HepG2 (cell line): Measurements from ENCODE around the gene EEF1AKMT3. TPM values are rescaled to one million over a fixed set of nuclear protein-coding genes. Genes with fewer than 3 reads are reported as not detected.
A peak's percentile ranks its signal among the peaks of the same experiment; 100 is the strongest.

ENCODE experiments used
- AGO1 ChIP-seq: fragments of 200-400 bp; formaldehyde crosslinking; IDR thresholded peaks from 2 replicates; pipeline ENCODE4 v1.6.1; 2017; ENCODE audit warnings: mild to moderate bottlenecking, low read depth, low read length, moderate library complexity; ENCODE audit not compliant: poor library complexity, severe bottlenecking
- ARHGAP35 ChIP-seq: sonication (generic); formaldehyde crosslinking; IDR thresholded peaks from 2 replicates; pipeline ENCODE4 v1.9.0; 2022; ENCODE audit warnings: mild to moderate bottlenecking, inconsistent platforms, moderate library complexity, missing genetic modification reagents, borderline replicate concordance
- CREM ChIP-seq, 2 experiments: sonication (generic) in 1 of 2; formaldehyde crosslinking in 1 of 2; IDR thresholded peaks; 2 replicates each; pipeline versions ENCODE4 v1.4.0 to v1.6.1; 2016 to 2020; ENCODE audit warnings: antibody characterized with exemption in 1 of 2, mild to moderate bottlenecking in 1 of 2, missing genetic modification reagents in 1 of 2
- HDAC2 ChIP-seq: sonication (generic); formaldehyde crosslinking; IDR thresholded peaks from 2 replicates; pipeline ENCODE4 v1.4.0; 2020; ENCODE audit warnings: missing genetic modification reagents
- KDM4B ChIP-seq: sonication (generic); formaldehyde crosslinking; IDR thresholded peaks from 2 replicates; pipeline ENCODE4 v1.4.0; 2020; ENCODE audit warnings: missing genetic modification reagents
- KDM5A ChIP-seq: fragments of 200-600 bp; sonication (generic); IDR thresholded peaks from 2 replicates; pipeline ENCODE4 v1.7.0; 2018; ENCODE audit warnings: antibody characterized with exemption, mild to moderate bottlenecking, low read length, borderline replicate concordance
- RARA ChIP-seq: IDR thresholded peaks from 2 replicates; pipeline ENCODE4 v1.6.1; 2016; ENCODE audit warnings: missing genetic modification reagents, missing compliant biosample characterization
- RBM22 ChIP-seq: fragments of 200-400 bp; formaldehyde crosslinking; optimal IDR thresholded peaks from 2 replicates; pipeline ENCODE3; 2017; ENCODE audit warnings: mild to moderate bottlenecking, low read length, moderate library complexity
- REXO4 ChIP-seq: sonication (generic); formaldehyde crosslinking; IDR thresholded peaks from 2 replicates; pipeline ENCODE4 v1.8.0; 2022; ENCODE audit warnings: missing genetic modification reagents, mild to moderate bottlenecking, borderline replicate concordance
- RFX1 ChIP-seq: fragments of 450-650 bp; IDR thresholded peaks from 2 replicates; pipeline ENCODE4 v1.6.1; 2017
- SAFB2 ChIP-seq: sonication (generic); formaldehyde crosslinking; IDR thresholded peaks from 2 replicates; pipeline ENCODE4 v1.5.1; 2020; ENCODE audit warnings: missing genetic modification reagents, low read depth, mild to moderate bottlenecking, borderline replicate concordance
- SIN3B ChIP-seq: fragments of 150-350 bp; IDR thresholded peaks from 2 replicates; pipeline ENCODE4 v1.6.1; 2014; ENCODE audit warnings: low read length
- TSC22D2 ChIP-seq: sonication (generic); formaldehyde crosslinking; IDR thresholded peaks from 2 replicates; pipeline ENCODE4 v1.5.1; 2020; ENCODE audit warnings: missing genetic modification reagents, mild to moderate bottlenecking, borderline replicate concordance
- ZFP82 ChIP-seq: sonication (generic); formaldehyde crosslinking; IDR thresholded peaks from 2 replicates; pipeline ENCODE4 v1.5.1; 2020; ENCODE audit warnings: mild to moderate bottlenecking, missing genetic modification reagents, borderline replicate concordance
- ZNF570 ChIP-seq: sonication (generic); formaldehyde crosslinking; IDR thresholded peaks from 2 replicates; pipeline ENCODE4 v1.4.0; 2020; ENCODE audit warnings: mild to moderate bottlenecking, missing genetic modification reagents, borderline replicate concordance
- ZNF703 ChIP-seq: sonication (generic); formaldehyde crosslinking; IDR thresholded peaks from 2 replicates; pipeline ENCODE4 v1.5.1; 2020; ENCODE audit warnings: missing genetic modification reagents, mild to moderate bottlenecking, moderate library complexity, borderline replicate concordance
- polyA plus RNA-seq, 8 experiments: library from polyadenylated mRNA; depleted of rRNA in 3 of 8; stranded (reverse) in 7 of 8; unstranded in 1 of 8; fragments of >200 nt; fragmentation: Illumina TruSeq in 4 of 8; extraction: Trizol in 4 of 8; gene quantifications; 2 replicates each; pipeline versions ENCODE4 v1.2.1 to v1.2.3, GENCODE V29; 2011 to 2016; ENCODE audit warnings: low read depth in 4 of 8, missing spikeins in 1 of 8, mixed read lengths in 1 of 8; ENCODE audit not compliant: insufficient read depth in 1 of 8
- total RNA-seq, 5 experiments: library from RNA; depleted of rRNA; stranded (reverse); fragments of >200 nt; fragmentation: Illumina TruSeq; extraction: Trizol; gene quantifications; 2 replicates each; pipeline ENCODE4 v1.2.3, GENCODE V29; 2016; ENCODE audit warnings: low read depth in 1 of 5
- TF ChIP-seq, protein P1 (sequence below): sonication (generic); formaldehyde crosslinking; conservative IDR thresholded peaks from 2 replicates; pipeline ENCODE4 v1.4.0; 2020; ENCODE audit warnings: missing genetic modification reagents
- TF ChIP-seq, protein P2 (sequence below): sonication (generic); formaldehyde crosslinking; conservative IDR thresholded peaks from 2 replicates; pipeline ENCODE4 v1.8.1; 2023; ENCODE audit warnings: missing genetic modification reagents
- TF ChIP-seq, protein P3 (sequence below): sonication (generic); formaldehyde crosslinking; IDR thresholded peaks from 2 replicates; pipeline ENCODE4 v1.4.0; 2020; ENCODE audit warnings: mild to moderate bottlenecking, missing genetic modification reagents
- TF ChIP-seq, protein P4 (sequence below): sonication (generic); formaldehyde crosslinking; IDR thresholded peaks from 2 replicates; pipeline ENCODE4 v1.5.0; 2020; ENCODE audit warnings: missing genetic modification reagents, mild to moderate bottlenecking, borderline replicate concordance

The EEF1AKMT3 gene
- total and polyA plus RNA-seq, 2 of the 13 experiments (the other 11 are each of a cell fraction or from before 2014, with no cell fraction given) = 4.7 to 11.4 TPM

DNA sequence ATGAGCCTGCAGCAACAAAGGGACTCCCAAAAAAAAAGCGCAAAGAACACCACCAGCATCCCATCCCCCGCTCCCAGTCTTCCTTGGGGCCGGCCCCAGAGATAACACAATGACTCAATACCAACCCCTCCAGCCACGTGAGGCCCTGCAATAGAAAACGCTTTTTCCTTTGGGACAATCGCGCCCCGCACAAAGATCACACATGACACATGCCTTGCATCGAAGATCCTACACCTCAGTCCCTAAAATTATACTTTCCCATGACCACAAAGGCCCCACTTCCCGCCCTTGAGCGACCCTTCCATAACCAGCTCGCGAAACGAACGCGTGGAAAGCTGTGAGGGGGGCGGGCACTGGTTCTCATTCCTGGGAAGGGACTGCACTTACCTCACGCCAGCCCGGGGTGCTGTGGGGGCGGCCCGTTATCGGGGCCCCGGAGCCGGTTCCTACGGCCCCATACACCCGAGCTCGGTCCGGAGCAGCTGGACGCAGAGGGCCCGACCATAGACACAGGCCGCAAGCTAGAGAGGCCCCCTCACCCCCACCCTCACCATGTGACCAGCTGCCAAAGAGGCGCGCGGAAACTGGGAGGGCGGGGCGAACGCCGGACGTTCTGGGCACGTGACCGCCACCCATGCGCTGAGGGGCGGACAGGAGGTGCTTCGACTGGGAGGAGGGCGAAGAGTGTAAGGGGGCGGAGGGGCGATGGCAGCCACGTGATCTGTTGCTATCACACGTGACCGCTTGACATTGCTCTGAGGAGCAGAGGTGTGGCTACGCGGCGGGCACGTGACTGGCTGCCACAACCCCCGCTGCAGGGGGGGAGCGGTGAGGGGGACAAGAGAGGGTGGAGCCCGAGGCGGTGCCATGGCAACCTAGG lies 20.4 kb upstream of the EEF1AKMT3 start, which contains the start of gene CDK4 (continued):
- TF ChIP-seq, protein P1, sequence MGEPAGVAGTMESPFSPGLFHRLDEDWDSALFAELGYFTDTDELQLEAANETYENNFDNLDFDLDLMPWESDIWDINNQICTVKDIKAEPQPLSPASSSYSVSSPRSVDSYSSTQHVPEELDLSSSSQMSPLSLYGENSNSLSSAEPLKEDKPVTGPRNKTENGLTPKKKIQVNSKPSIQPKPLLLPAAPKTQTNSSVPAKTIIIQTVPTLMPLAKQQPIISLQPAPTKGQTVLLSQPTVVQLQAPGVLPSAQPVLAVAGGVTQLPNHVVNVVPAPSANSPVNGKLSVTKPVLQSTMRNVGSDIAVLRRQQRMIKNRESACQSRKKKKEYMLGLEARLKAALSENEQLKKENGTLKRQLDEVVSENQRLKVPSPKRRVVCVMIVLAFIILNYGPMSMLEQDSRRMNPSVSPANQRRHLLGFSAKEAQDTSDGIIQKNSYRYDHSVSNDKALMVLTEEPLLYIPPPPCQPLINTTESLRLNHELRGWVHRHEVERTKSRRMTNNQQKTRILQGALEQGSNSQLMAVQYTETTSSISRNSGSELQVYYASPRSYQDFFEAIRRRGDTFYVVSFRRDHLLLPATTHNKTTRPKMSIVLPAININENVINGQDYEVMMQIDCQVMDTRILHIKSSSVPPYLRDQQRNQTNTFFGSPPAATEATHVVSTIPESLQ (CRISPR knock-in tag) = no peak
- TF ChIP-seq, protein P2, sequence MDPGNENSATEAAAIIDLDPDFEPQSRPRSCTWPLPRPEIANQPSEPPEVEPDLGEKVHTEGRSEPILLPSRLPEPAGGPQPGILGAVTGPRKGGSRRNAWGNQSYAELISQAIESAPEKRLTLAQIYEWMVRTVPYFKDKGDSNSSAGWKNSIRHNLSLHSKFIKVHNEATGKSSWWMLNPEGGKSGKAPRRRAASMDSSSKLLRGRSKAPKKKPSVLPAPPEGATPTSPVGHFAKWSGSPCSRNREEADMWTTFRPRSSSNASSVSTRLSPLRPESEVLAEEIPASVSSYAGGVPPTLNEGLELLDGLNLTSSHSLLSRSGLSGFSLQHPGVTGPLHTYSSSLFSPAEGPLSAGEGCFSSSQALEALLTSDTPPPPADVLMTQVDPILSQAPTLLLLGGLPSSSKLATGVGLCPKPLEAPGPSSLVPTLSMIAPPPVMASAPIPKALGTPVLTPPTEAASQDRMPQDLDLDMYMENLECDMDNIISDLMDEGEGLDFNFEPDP = 0 out of 2 replicates have a peak, but pooled peaks have one; percentile 3
- TF ChIP-seq ZNF703 (0 out of 2 replicates have a peak, but pooled peaks have one; percentile 55), AGO1 (peak; percentile 97), ZNF570 (CRISPR knock-in tag) (no peak), SIN3B (peak; percentile 66), TSC22D2 (peak; percentile 80), RBM22 (peak; percentile 39), RFX1 (peak; percentile 98), KDM4B (peak; percentile 89; the same call in 1 of the 2 replicates), KDM5A (peak; percentile 81; the same call in 1 of the 2 replicates), REXO4 (CRISPR knock-in tag) (0 out of 2 replicates have a peak, but pooled peaks have one; percentile 46), ARHGAP35 (CRISPR knock-in tag) (peak; percentile 81; the same call in 1 of the 2 replicates), HDAC2 (CRISPR knock-in tag) (peak; percentile 83; the same call in 1 of the 2 replicates), CREM (IDR thresholded peaks at IDR 0.05) (peak; percentile 70), CREM (CRISPR knock-in tag; IDR thresholded peaks at IDR 0.05) (no peak), RARA (CRISPR knock-in tag) (peak; percentile 16; the same call in 1 of the 2 replicates), ZFP82 (peak; percentile 98; the same call in 1 of the 2 replicates), SAFB2 (CRISPR knock-in tag) (peak; percentile 89; the same call in 1 of the 2 replicates)
- TF ChIP-seq, protein P3, sequence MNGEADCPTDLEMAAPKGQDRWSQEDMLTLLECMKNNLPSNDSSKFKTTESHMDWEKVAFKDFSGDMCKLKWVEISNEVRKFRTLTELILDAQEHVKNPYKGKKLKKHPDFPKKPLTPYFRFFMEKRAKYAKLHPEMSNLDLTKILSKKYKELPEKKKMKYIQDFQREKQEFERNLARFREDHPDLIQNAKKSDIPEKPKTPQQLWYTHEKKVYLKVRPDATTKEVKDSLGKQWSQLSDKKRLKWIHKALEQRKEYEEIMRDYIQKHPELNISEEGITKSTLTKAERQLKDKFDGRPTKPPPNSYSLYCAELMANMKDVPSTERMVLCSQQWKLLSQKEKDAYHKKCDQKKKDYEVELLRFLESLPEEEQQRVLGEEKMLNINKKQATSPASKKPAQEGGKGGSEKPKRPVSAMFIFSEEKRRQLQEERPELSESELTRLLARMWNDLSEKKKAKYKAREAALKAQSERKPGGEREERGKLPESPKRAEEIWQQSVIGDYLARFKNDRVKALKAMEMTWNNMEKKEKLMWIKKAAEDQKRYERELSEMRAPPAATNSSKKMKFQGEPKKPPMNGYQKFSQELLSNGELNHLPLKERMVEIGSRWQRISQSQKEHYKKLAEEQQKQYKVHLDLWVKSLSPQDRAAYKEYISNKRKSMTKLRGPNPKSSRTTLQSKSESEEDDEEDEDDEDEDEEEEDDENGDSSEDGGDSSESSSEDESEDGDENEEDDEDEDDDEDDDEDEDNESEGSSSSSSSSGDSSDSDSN (CRISPR knock-in tag) = peak; percentile 82
- TF ChIP-seq, protein P4, sequence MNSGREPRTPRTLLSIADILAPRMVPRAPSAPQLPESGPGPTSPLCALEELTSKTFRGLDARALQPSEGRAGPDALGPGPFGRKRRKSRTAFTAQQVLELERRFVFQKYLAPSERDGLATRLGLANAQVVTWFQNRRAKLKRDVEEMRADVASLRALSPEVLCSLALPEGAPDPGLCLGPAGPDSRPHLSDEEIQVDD (CRISPR knock-in tag) = peak; percentile 5; the same call in 1 of the 2 replicates
